Effector CD4-positive, alpha-beta T cell (primary cell): ENCODE results near the gene TRAPPC2.

Experiments used
- DNase-seq: peaks from one replicate; pipeline ENCODE4 v3.0.0-alpha.2; 2020
- total RNA-seq: gene quantifications from one replicate; lab custom pipeline; 2026; lab: John Stamatoyannopoulos, UW

The TRAPPC2 gene
- 25.9 reads per million, percentile 53 among the genes with 10 or more reads in this experiment for total RNA-seq

DNA sequence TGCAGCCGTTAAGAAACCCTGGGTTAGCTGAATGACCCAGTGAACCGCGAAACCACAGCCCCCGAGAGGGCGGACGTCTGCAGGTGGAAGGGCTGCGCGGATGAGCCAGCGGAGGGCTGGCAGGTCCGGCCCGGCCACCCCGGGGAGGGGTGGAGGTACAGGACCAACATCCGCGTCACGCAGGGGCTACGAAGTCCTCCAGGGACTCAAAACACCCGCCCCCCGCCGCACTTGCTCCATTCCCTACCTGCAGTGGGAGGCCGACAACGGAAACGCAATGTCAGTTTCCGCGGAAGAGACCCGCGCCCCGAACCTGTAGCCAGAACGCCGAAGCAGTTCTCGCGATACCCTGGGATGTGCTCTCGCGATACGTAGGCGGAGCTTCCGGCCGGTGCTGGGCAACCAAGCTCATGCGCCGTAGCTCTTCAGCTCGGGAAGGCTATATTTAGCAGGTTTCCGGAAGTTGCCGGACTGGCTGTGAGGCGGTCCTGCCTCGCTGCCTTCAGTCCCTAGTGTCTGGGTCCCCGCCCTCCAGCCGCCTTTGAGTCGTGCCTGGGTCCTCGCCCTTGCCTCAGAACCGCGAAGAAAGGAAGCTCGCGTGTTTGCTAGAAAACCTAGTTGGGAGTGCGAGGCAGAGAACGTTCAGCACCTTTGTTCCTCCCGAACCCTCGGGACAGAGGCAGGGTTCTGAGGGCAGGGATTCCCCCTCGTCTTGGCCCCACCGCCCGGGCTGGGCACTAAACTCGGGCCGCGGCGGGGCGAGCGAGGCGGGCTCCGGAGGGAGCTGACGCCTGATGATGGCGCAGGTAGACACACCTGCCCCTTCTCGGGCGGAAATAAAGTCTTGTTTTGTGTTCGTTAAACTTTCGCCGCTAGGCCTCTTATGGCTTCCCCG, at the start of gene TRAPPC2, which contains the start of gene OFD1:
Gene TRAPPC2, minus strand, starts transcription at position 343 of the 895 bp plus-strand sequence. CDS start 14,657 bp downstream, outside the sequence.
Gene OFD1, plus strand, starts transcription at position 471 of the 895 bp plus-strand sequence. Its CDS starts 324 bp downstream, at position 795.
- DNase-seq = peak; percentile 89

DNA sequence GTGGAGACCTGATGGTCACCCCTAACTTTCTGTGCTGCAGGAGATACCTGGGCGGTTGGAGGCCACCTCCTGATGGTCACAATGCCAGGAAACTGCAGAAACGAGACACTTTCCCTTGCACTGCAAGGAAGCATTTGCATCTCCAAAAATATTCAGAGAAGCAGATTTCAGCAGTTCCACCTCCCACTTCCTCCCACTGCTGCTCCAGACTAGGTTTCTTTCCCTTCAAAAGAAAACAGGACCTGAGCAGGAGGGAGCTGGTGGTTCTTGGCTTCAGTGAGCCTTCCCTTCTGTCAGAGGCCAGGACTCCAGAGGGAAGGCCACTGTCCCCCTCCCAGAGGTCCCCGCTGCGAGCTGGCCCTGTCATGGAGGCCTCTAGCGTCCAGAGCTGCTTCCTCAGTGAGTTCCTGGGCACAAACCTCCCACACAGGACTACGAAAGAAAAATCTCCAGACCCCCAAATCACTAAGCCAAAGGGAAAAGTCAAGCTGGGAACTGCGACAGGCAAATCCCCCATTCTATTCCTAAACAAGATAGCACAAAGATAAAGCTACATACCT, 46.5 kb upstream of the TRAPPC2 start:
- no peak for DNase-seq

DNA sequence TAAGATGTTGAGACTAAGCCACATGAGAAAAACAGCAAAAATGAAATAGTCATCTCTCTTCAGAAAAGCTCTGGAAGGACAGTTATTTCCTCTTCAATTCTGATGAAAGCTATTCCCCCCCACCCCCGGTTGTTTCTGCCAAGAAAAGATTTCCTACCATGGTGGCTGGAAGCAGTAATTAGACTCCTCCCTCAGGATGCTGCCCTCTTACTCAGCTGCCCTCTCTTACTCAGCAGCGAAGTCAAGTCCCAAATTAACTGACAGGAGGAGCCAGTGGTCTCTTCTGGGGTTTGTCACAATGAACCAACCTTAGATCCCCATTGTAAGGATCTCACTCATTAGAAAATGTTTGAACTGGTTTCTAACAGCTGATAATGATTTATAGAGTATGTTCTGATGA, 44.5 kb upstream of the TRAPPC2 start:
- no peak for DNase-seq

DNA sequence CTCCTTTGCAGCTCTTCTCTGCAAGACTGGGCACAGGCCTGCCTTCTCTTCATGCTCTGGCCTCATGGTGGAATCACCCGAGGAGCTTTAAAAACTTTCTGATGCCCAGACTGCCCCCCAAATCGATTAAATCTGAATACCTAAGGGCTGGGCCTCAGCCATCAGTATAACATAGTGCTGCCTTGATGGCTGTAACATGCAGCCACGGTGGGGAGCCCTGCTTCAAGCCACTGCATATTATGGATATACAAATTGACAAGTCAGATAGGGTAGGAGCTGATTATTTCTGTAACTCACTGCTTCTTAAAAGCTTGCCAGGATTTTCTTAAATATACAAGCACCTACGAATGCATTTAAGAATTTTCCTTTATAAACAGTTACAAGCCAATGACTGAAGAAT, 42.0 kb upstream of the TRAPPC2 start:
- DNase-seq = no peak

DNA sequence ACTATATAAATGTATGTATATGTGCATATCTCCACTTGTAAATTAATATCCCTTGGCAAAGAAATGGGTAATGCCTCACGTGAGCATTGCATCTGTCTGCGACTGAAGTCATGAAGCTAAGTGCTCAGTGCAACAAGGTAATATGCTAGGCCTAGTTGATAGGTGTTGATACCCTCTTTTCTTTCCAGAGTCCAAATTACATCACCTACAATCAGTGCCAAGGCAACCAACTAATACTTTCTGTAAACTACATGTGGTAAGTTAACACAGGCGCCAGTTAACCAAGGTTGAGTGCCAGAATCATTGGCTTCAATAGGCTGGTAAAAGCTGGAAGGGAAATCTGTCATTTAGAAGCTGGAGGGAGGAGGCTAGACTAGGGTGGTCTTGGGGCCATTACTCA, 41.4 kb upstream of the TRAPPC2 start:
- no peak for DNase-seq

DNA sequence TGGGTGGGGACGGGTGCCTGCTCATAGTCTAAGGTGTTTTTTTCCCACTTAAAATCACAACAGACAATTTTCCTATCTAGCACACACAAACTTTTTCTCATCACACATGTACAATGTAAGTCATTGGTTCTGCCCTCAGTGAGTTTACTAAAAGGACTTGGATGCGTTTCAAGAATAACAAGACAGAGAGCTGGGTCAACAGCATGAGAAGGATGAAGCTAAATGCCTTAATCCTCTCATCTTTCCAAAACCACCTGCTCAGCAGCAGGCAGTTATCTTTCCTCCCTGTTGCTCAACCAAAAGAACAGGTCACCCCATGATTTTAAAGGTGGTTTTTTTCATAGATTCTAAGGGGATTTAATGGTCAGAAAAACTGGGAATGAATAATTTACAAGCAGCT, 40.3 kb upstream of the TRAPPC2 start:
- DNase-seq = no peak

DNA sequence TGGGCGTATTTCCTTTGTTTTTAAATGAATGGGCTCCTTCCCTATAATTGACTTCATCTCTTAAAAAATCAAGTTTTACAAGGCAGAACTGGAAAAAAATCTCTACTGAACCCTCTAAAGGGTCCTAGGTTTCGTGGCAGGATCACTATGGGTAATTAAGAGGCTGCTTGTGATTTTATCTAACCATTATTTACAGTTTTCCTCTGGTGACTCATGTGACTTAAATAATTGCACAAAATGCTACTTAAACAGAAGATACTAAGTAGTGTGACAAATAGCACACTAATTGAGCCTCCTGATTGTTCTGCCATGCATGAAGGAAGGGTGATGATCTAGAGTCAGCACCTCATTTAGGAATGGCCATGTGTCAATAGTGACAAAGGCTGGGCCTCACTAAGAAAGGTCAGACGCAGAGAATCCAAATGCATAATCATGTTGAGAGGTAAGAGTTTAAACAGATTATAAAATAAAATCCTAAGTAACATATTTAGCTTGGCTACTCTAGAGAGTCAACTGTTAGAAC, 35.7 kb upstream of the TRAPPC2 start:
- DNase-seq = no peak

DNA sequence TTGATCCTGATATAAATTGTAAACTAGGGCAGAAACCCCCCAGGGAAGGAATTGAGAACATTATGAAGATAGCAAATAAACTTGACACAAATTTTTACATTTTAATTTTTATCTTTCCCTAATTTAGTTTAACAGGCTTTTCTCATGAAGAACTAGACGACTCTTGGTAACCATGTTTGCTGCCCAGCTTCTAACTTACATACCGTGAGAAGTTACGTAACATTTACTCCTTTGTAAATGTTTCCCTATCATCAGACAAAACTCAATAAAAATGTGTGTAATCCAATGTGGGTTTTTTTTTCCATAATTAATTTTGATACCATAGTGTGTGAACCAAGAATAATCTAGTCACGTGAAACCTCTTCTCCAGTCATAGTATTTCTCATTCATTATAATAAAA, 34.5 kb upstream of the TRAPPC2 start:
- no peak for DNase-seq

DNA sequence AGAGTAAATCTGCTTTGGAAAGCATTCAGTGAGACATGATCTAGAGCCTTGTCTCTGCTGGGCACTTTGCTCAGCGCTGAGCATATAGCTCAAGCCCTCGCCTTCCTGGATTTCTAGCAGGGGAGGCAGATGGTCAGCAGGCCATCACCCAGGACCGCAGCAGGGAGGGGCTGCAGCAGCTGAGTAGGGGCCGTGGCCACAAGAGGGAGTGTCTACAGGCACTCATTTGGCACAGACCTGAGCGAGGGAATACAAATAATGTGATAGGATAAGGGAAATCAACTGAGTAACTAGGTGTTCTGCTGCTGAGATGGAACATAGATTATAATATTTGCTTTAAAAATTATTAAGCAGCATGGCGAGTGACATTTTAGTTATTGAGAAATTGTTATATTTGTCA, 30.3 kb upstream of the TRAPPC2 start:
- DNase-seq = no peak

DNA sequence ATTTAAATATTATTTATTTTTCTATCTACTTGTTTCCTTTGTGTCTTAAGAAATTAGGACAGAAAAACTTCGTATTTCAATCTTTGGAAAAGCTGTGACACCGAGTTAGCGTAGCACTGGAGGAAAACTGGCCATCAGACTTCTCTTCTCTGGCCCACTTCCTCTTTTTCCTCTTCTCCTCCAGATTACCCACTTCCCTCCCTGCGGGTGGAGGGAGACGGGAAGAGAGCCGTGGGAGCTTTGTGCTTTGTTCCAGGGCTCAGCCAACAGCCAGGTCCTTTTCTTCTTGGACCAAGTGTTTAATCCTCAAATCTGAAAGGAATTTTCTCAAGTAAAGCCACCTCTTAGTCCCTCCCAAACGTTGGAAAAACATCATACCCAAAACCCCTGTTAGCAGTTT, 29.9 kb upstream of the TRAPPC2 start:
- DNase-seq = no peak

DNA sequence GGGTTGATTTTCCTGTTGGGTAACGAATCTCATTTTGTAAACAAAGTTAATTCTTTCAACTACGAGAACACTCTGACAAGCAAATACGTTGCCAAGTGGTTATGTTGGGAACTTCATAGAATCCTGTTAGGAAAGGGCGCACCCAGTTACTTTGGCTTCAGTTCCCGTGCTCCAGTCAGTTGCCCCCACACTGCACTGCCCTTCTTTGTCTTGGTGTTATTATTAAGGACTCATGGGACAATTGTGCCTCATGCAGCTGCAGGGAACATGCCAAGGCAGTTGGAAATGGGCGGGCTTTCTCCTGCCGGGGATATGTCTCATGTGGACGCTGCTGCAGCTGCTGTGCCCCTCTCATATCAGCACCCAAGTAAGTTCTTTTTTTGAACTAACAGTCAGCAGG, 29.1 kb upstream of the TRAPPC2 start:
- DNase-seq = no peak

DNA sequence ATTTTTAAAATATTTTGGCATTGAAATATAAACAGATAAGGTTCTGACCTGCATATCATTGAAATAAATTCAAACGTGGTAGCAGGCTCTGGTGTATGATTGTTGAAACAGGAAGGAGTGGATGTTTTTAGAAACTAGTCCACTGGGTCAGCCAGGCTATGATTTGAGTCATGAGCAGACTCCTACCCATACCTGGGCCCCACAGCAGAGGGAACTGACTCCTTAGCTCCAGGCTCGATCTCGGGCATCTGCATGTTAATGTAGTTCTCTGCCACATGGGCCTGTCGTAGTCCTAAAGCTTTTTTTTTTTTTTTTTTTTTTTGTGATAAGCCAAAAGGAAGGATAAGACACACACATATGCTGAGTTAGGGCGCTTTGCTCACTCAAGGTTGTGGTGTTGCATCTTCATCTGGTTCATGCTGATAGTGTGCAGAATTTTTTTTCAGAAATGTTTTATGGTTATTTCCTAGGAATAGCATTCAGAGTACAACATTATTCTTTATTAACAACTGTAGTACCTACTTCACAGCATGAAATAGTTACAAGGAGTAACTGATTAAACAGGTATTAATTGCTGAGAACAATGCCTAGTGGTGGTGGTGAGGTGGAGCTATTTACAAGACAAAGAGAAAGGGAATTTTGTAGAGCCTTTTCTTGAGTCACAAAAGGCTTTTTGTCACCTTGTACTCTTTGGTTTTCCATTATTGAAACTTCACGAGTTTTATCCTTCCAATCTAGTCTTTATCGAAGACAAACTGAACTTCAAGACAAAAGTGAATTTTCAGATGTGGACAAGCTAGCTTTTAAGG, 27.4 kb upstream of the TRAPPC2 start:
- no peak for DNase-seq

DNA sequence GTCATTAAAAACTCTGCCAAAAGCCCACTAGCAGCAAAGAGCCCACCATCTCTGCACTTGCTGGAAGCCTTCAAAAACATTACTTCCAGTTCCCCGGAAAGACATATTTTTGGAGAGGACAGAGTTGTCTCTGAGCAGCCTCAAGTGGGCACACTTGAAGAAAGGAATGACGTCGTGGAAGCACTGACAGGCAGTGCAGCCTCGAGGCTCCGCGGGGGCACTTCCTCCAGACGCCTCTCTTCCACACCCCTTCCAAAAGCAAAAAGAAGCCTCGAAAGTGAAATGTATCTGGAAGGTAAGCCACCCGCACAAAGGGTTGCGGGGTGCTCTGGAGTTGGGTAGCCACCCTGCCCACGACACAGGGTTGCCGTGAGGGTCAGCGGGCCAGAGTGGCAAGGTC, 26.0 kb upstream of the TRAPPC2 start:
- no peak for DNase-seq

DNA sequence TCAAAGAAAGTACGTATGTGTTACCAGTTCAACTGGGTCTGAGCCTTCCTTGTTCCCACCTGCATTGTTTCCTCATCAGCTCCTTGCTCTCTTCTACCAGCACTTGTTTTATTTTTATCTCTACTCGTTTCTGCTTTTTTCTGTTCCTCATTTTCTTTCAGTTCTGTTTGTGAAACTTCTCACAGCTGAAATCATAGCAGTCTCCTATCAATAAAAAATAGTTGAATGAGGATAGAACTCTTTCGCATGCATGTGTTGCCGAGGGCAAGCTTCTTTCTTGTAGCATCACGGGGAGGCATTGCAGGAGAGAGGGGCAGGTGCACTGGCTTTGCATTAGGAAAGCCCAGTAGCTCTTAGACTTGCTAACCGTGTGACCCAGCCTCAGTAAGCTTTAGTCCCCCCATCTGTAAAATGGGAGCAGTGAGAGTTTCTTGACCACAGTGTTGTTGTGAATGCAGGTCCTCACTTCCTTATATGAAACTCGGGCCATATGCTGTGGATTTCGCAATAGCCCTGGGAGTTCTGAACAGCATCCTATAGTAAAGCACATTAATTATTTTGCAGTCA, 24.8 kb upstream of the TRAPPC2 start:
- DNase-seq = no peak

DNA sequence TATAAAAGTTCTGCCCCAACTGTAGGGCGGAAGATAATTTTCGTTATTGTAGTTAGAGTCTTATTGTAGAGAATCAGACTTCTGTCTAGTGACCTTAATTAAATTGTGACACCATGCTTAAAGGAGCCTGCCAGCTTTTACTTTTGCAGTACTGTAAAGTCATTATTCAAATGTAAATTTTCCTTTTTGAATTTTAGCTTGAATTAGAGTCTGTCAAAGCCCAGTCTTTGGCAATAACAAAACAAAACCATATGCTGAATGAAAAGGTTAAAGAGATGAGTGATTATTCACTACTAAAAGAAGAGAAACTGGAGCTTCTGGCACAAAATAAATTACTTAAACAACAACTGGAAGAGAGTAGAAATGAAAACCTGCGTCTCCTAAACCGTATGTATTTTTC, 22.0 kb upstream of the TRAPPC2 start:
- no peak for DNase-seq

DNA sequence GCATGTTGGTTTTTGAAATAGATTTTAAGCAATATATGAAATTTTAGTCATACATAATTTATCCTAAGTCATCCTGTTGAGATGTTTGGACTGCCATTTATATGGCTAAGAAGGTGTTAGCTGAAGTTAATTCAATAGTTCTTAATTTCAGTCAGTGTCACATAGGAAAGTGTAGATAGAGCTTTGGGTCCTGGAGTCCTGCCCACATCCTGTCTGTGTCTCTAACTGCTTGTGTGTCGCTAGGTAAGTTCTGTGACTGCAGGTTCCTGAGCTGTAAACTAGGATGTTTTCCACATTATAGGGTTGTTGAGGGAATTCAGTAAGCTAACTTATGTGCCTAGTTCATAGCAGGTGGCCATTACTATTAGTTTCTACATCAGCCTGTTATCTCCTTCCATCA, 20.8 kb upstream of the TRAPPC2 start:
- DNase-seq = no peak

DNA sequence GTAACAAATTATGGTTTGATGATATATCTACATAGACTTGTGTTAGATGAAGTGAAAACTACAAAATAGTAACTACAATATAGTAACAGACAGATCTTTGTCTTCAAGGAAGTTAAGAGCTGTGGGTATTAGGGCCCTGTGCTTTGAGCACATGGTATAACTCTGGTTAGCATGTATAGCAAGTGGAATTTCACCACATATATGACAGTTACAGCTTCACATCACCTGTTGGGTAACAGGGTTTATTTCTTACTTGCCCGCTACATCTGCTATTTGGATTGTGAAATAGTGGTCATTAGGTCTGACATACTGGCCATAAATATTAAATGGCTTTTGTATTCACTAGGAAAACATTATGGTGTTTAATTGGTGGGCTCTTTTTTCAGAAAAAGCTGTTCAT, 20.3 kb upstream of the TRAPPC2 start:
- DNase-seq = no peak

DNA sequence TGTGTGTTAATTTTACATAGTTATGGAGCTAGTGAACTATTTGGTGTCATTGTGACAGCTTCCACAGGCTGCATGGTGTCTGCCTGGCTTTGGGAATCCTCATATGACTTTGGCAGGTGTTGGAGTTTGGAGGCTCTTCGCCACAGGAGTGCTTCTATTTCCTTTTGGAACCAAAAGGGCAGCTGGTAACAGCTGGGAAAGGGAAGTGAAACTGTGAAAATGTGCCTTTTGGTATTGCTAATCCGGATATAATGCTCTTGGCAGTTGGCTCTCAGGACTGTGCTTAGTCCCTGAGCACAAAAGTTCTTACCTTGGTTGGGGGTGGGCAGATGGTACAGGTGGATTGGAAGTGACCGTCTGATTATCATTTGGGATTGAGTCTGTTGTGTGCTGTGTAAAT, 18.2 kb upstream of the TRAPPC2 start:
- DNase-seq = no peak

DNA sequence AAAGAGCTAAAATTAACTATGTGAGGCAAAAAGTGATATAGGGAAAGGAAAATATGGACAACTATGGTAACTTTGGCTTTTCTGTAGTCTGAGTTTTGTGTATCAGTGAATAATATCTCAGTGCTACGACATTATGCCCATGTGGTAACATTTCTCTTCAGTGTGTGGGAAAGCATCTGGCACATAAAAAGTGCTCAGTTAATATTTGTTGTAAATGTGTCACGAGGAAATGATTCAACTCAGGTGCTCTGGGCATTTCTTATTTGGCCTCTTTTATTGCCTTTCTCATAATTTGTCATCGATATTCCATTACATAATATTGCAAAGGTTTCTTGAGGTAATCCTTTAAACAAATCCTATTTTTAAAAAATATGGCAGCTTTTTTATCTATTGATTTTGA, 17.7 kb upstream of the TRAPPC2 start:
- DNase-seq = no peak

DNA sequence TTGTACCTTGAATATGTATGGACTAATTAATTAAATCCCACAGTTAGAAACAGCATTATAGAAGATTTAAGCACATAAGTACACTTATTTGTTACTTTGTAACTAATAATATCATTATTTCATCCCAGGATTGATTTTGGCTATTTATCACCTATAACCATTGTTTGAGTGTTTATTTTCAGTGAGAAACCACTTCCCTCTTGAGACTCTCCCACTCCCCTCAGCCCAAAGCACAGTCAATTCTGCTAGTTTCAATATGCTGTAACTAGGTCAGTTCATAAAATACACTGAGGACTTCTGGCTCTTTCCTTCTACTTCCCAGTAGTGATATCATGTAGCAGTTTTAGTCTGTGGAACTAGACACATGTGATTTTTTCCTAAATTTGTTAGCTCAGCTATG, 16.4 kb upstream of the TRAPPC2 start:
- no peak for DNase-seq

DNA sequence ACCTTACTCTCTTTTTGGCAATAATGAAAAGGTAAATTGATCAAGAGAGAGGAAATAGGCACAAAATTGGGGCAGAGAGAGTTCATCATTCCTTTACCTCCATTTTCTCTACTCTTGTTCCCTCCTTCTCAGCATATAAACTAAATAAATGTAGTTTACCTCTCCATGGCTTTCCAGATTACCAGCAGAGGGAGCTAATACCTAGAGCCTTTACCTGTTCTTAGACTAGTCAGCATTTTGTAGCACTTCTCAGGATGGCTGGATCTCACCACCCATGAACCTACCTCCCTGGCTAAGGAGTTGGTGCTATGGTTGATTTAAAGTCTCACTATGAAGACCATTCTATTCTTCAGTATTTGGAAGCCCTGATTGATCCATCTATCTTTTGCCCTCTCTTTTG, 15.8 kb upstream of the TRAPPC2 start:
- no peak for DNase-seq

DNA sequence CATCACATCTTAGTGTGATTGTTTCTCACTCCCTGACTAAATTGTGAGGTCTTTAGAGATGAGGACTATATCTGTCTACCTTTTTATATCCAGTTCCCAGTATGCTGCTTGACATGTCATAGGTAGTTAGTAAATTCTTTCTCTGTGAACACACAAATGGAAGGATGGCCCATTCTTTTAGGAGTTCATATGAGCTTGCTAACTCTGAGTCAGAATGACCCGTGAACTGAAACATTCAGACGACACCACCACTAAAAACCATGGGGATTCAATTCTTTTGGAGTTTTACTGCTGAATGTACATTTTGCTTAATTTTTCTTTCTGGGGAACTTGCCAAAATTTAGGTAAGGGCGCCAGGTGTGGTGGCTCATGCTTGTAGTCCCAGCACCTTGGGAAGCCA, 14.1 kb upstream of the TRAPPC2 start:
- no peak for DNase-seq

DNA sequence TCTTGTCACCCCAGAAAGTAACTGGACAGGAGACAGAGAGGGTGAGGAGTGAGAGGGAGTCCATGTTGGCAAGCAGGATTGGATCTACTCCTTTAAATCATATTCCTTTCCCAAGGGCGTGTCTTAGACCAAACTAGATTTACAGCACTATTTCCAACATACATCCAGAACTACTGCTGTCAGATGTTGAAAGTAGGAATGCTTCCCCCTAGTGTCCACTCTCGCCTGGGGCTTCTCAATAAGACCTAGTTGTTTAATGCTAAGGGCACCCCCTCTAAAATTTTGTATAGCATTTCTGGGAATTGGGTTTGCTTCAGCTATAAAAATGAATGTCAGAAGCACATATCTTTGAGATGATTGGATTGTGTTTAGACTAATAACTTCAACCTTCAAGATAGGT, 13.4 kb upstream of the TRAPPC2 start:
- no peak for DNase-seq
